Heart left ventricle (tissue), 13 donors: Measurements from ENCODE around the gene LAMA5.

Experiments
- POLR2A ChIP-seq, 2 donors: fragments of 450-650 bp; IDR thresholded peaks; one replicate each; pipeline ENCODE4 v1.6.1; 2017; ENCODE audit warnings: antibody characterized with exemption in 2 of 2, mild to moderate bottlenecking in 2 of 2, moderate library complexity in 2 of 2
- TF ChIP-seq, protein P1 (sequence below), 12 donors: fragments of 200-600 bp; sonication (generic) in 4 of 12; IDR thresholded peaks; one replicate each; pipeline versions ENCODE4 v1.5.0 to v1.8.0; 2018 to 2022; ENCODE audit warnings: antibody characterized with exemption in 12 of 12, mild to moderate bottlenecking in 5 of 12
- donor health status: ischemic (EF 13 %, LVEDD 7.1; RV severe dilation, severe dysfunction).
- donor health status: DM: no; HTN: yes; CAD: no.
- donor health status: DM: no; HTN: no; CAD: no.
- donor health status: ischemic (EF 25% LVEDD 6.9; RV normal size, moderate dysfunction).
- donor health status: ischemic (EF 25% LVEDD 5.7; RV mildly dilated, moderate dysfunction).
- donor health status: ischemic (EF 35%, LVEDD 5.7; RV mildly dilated, moderate dysfunction).
- donor health status: nonischemic (EF 11% LVEDD 7.7; RV severe dilation, severe dysfunction).
- donor health status: DM: yes; HTN: yes; CAD: no.
- donor health status: PGD.
- donor health status: ischemic (EF 29% LVEDD 5.4; RV normal size, mild dysfunction).
- donor health status: nonischemic (EF 23%, LVEDD 6.1; RV moderate dilation, normal function).

DNA sequence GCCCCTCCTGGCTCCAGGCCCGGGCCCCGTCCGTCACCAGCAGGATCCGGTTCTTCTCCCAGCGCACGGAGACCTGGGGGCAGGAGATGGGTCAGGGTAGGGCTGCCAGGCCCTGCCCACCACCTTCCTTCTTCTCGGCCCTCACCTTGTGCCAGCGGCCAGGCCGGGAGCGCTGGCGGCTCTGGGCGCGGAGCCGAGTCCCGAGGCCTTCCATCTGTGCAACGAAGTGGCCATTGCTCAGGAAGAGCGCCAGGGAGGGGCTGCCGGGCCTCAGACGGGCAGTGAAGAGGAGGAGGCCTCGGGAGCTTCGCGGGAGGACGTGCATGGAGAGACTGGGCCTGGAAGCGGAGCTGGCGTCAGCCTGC is 56.4 kb downstream of the LAMA5 start:
- TF ChIP-seq, protein P1, sequence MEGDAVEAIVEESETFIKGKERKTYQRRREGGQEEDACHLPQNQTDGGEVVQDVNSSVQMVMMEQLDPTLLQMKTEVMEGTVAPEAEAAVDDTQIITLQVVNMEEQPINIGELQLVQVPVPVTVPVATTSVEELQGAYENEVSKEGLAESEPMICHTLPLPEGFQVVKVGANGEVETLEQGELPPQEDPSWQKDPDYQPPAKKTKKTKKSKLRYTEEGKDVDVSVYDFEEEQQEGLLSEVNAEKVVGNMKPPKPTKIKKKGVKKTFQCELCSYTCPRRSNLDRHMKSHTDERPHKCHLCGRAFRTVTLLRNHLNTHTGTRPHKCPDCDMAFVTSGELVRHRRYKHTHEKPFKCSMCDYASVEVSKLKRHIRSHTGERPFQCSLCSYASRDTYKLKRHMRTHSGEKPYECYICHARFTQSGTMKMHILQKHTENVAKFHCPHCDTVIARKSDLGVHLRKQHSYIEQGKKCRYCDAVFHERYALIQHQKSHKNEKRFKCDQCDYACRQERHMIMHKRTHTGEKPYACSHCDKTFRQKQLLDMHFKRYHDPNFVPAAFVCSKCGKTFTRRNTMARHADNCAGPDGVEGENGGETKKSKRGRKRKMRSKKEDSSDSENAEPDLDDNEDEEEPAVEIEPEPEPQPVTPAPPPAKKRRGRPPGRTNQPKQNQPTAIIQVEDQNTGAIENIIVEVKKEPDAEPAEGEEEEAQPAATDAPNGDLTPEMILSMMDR (IDR thresholded peaks at IDR 0.05): no peak
- TF ChIP-seq POLR2A (IDR thresholded peaks at IDR 0.05): no peak
